ENCODE measurements around the gene PWP2. TPM values are rescaled to one million over a fixed set of nuclear protein-coding genes. Genes with fewer than 3 reads are reported as not detected.
"Not testable (repeated sequence)": the region's sequence is repeated elsewhere in the genome, so short reads cannot be mapped to it uniquely, and the experiment has no call there.

The PWP2 gene
- total RNA-seq, 1 experiment from 2014 or later = 6.0 TPM

- no peaks in the 10 kb centered on the region for H3K27me3 Mint-ChIP-seq (ENCODE audit: low read depth)
- no CpG with 5 or more reads among the region's 1 CpG for WGBS (ENCODE audit: extremely low coverage, insufficient read length, low lambda C conversion rate)
- no peak overlapping the region for H4K91ac ChIP-seq (ENCODE audit: insufficient read length, low read depth, low read length)
Observed at GRCh38 chr21:44094832-44095231, 12.4 kb upstream of the PWP2 start.

GRCh38 chr21:44098507-44098906, 8.7 kb upstream of the PWP2 start:
- H2BK15ac ChIP-seq (ENCODE audit: low read depth, low read length); H3K27ac Mint-ChIP-seq; H3K9me3 ChIP-seq (ENCODE audit: control insufficient read depth, low read depth, low read length); H2BK5ac ChIP-seq (ENCODE audit: insufficient read length, low read length); H3K4me1 ChIP-seq (ENCODE audit: insufficient read depth, low read length); H3K4me1 Mint-ChIP-seq; H3K27me3 Mint-ChIP-seq (ENCODE audit: low read depth); H4K8ac ChIP-seq (replicated peaks; ENCODE audit: insufficient read length, low read depth, low read length); H3K4me2 ChIP-seq (ENCODE audit: insufficient read depth, insufficient read length, low read length); H3K23ac ChIP-seq (ENCODE audit: insufficient read length, low read depth, low read length); H4K5ac ChIP-seq (ENCODE audit: insufficient read length, low read depth, low read length); H3K23me2 ChIP-seq (ENCODE audit: insufficient read length, low read depth, low read length, poor library complexity, severe bottlenecking); H2AK5ac ChIP-seq (ENCODE audit: insufficient read length, low read length); H2BK12ac ChIP-seq (ENCODE audit: insufficient read length, low read depth, low read length); H3K79me2 ChIP-seq (ENCODE audit: insufficient read depth, low read length); H3K27me3 ChIP-seq (ENCODE audit: insufficient read depth, low read length); H3K4ac ChIP-seq (ENCODE audit: low read depth, low read length); H3K4me3 Mint-ChIP-seq; H3K27ac ChIP-seq (ENCODE audit: insufficient read length, low read depth, low read length); H2BK20ac ChIP-seq (ENCODE audit: low read depth, low read length, poor library complexity, severe bottlenecking); DNase-seq; H3K9me3 Mint-ChIP-seq; H3K56ac ChIP-seq (ENCODE audit: insufficient read length, low read depth, low read length); H3K9ac ChIP-seq (ENCODE audit: extremely low read depth, insufficient read length, low read length); H4K91ac ChIP-seq (ENCODE audit: insufficient read length, low read depth, low read length); H4K20me1 ChIP-seq (ENCODE audit: control insufficient read depth, insufficient read depth, insufficient read length); H3K79me1 ChIP-seq (ENCODE audit: insufficient read depth, low read depth, low read length, poor library complexity, severe bottlenecking); H3K14ac ChIP-seq (ENCODE audit: insufficient read depth, low read length); H3K18ac ChIP-seq (ENCODE audit: insufficient read length, low read depth, low read length); H3T11ph ChIP-seq (ENCODE audit: low read length); H2AFZ ChIP-seq (ENCODE audit: low read length); H2BK120ac ChIP-seq (ENCODE audit: low read depth, low read length, poor library complexity, severe bottlenecking): not testable (repeated sequence)
- no CpG with 5 or more reads among the region's 6 CpGs for WGBS (ENCODE audit: extremely low coverage, insufficient read length, low lambda C conversion rate)
- H3K36me3 Mint-ChIP-seq (ENCODE audit: insufficient read depth in 1 of 3, low read depth in 3 of 3) = peaks cover 0 to 11% (median 11%) of the 10 kb centered on the region in 3 experiments; a peak in 4 of 7 replicates

More at GRCh38 chr21:44094832-44095231, 12.4 kb upstream of the PWP2 start:
- Mint-ChIP-seq H3K4me1 (no peaks in the 10 kb centered on the region), H3K9me3 (no peaks in the 10 kb centered on the region), H3K4me3 (no peak overlapping the region), H3K36me3 (ENCODE audit: insufficient read depth in 1 of 3, low read depth in 3 of 3) (peaks cover 4 to 26% (median 17%) of the 10 kb centered on the region in 3 experiments; a peak in 5 of 7 replicates), H3K27ac (no peak overlapping the region)
- H2BK12ac ChIP-seq (ENCODE audit: insufficient read length, low read depth, low read length) = no peak overlapping the region
- no peak for TF ChIP-seq CTCF (conservative IDR thresholded peaks at IDR 0.05)
- no peak overlapping the region for H4K5ac ChIP-seq (ENCODE audit: insufficient read length, low read depth, low read length)
- H3K14ac ChIP-seq (ENCODE audit: insufficient read depth, low read length) = no peak overlapping the region
- no peak overlapping the region for H2BK120ac ChIP-seq (ENCODE audit: low read depth, low read length, poor library complexity, severe bottlenecking)
- no peak for DNase-seq
- no peak overlapping the region for H2BK20ac ChIP-seq (ENCODE audit: low read depth, low read length, poor library complexity, severe bottlenecking)
- H3K9ac ChIP-seq (ENCODE audit: extremely low read depth, insufficient read length, low read length) = no peak overlapping the region
- H3K27me3 ChIP-seq (ENCODE audit: insufficient read depth, low read length) = no peaks in the 10 kb centered on the region
- no peaks in the 10 kb centered on the region for H4K20me1 ChIP-seq (ENCODE audit: control insufficient read depth, insufficient read depth, insufficient read length)
- no peak overlapping the region for H3K27ac ChIP-seq (ENCODE audit: insufficient read length, low read depth, low read length)
- H3T11ph ChIP-seq (ENCODE audit: low read length) = no peak overlapping the region
- no peaks in the 10 kb centered on the region for H3K9me3 ChIP-seq (ENCODE audit: control insufficient read depth, low read depth, low read length)
- no peak overlapping the region for H3K56ac ChIP-seq (ENCODE audit: insufficient read length, low read depth, low read length)
- no peaks in the 10 kb centered on the region for H3K79me2 ChIP-seq (ENCODE audit: insufficient read depth, low read length)
- no peak overlapping the region for H2BK5ac ChIP-seq (ENCODE audit: insufficient read length, low read length)
- no peak overlapping the region for H2AK5ac ChIP-seq (ENCODE audit: insufficient read length, low read length)
- H4K8ac ChIP-seq (replicated peaks; ENCODE audit: insufficient read length, low read depth, low read length) = no peak overlapping the region
- H3K79me1 ChIP-seq (ENCODE audit: insufficient read depth, low read depth, low read length, poor library complexity, severe bottlenecking) = no peaks in the 10 kb centered on the region
- no peaks in the 10 kb centered on the region for H3K4me1 ChIP-seq (ENCODE audit: insufficient read depth, low read length)
- no peaks in the 10 kb centered on the region for H3K23me2 ChIP-seq (ENCODE audit: insufficient read length, low read depth, low read length, poor library complexity, severe bottlenecking)
- no peak overlapping the region for H3K4ac ChIP-seq (ENCODE audit: low read depth, low read length)
- no peak overlapping the region for H2BK15ac ChIP-seq (ENCODE audit: low read depth, low read length)
- H2AFZ ChIP-seq (ENCODE audit: low read length) = no peak overlapping the region
- H3K4me2 ChIP-seq (ENCODE audit: insufficient read depth, insufficient read length, low read length) = no peak overlapping the region
- no peak overlapping the region for H3K23ac ChIP-seq (ENCODE audit: insufficient read length, low read depth, low read length)
- H3K18ac ChIP-seq (ENCODE audit: insufficient read length, low read depth, low read length) = no peak overlapping the region

Measured in H9 (cell line).